ENCODE data around the gene XXYLT1. TPM values are rescaled to one million over a fixed set of nuclear protein-coding genes. Genes with fewer than 3 reads are reported as not detected.

XXYLT1 gene
- total RNA-seq, 2 experiments from 2014 or later = 17.2 to 19.6 TPM

DNA sequence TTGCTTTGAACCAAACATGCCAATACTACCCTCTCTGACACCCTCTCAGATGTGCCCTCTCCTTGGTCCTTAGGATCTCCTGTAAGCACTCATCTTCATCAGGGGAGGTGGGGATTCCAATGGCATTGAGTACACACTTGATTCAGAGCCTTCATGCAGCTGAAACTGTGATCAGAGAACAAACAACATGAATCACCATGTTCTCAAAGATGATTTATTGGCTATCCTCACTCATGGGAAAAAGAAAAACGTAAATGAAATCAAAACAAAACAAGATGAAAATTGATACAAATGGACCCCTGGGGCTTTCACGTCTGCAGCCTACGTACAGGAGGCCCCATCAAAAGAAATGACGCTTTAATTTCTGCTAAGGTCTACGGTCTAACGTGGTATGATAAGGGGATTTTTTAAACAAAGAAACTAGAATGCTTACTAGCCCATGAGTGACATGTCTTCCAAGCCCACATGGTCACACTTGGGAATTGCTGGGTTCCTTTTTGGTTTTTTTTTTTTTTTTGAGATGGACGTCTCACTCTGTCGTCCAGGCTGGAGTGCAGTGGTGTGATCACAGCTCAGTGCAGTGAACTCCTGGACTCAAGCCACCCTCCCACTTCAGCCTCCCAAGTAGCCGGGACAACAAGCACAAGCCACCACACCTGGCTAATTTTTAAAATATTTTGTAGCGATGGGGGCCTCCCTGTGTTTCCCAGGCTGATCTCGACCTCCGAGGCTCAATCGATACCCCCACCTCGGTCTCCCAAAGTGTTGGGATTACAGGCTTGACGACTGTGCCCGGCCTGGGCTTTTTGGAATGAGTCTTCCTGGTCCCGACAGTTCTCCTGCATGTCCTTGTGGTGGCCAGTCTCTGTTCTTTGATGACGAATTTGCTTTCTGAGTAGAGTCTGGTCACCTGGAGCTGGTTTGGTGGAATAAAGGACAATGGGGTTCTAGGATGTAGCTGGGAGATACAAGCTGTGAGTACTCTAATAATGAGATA is 202.6 kb downstream of the XXYLT1 start:
- Histone ChIP-seq H3K27ac (ENCODE audit: low read depth, low read length, poor library complexity, severe bottlenecking) (no peak overlapping the region), H2AFZ (ENCODE audit: low read length) (no peak overlapping the region), H3K4me3 (ENCODE audit: low read depth, low read length, poor library complexity, severe bottlenecking) (no peak overlapping the region), H3K9me2 (ENCODE audit: insufficient read depth, low read length) (no peaks in the 10 kb centered on the region), H3K79me2 (ENCODE audit: insufficient read depth, low read depth, low read length) (no peaks in the 10 kb centered on the region), H4K20me1 (ENCODE audit: insufficient read depth, low read length) (no peaks in the 10 kb centered on the region), H3K4me2 (ENCODE audit: low read length) (no peak overlapping the region), H3K9me3 (ENCODE audit: low read length) (no peaks in the 10 kb centered on the region), H3K36me3 (ENCODE audit: insufficient read depth, low read length) (peaks cover 19% of the 10 kb centered on the region; the same call in 1 of the 2 replicates), H3K4me1 (ENCODE audit: insufficient read depth, low read length, poor library complexity, severe bottlenecking) (peaks cover 20% of the 10 kb centered on the region)
- ChIA-PET CTCF (ENCODE audit: unreplicated experiment) (no interaction called here), POLR2A (interaction anchor here (0.5 kb wide), 1 partner anchor 651 kb away, joined by 10 read pairs; no protein-coding TSS in a partner anchor)
- intact Hi-C loops (cut with micrococcal nuclease; ENCODE audit: unreplicated experiment) = no loop called here
- no TSS peak for BruUV-seq (replicated peaks)
- TF ChIP-seq, protein P1, sequence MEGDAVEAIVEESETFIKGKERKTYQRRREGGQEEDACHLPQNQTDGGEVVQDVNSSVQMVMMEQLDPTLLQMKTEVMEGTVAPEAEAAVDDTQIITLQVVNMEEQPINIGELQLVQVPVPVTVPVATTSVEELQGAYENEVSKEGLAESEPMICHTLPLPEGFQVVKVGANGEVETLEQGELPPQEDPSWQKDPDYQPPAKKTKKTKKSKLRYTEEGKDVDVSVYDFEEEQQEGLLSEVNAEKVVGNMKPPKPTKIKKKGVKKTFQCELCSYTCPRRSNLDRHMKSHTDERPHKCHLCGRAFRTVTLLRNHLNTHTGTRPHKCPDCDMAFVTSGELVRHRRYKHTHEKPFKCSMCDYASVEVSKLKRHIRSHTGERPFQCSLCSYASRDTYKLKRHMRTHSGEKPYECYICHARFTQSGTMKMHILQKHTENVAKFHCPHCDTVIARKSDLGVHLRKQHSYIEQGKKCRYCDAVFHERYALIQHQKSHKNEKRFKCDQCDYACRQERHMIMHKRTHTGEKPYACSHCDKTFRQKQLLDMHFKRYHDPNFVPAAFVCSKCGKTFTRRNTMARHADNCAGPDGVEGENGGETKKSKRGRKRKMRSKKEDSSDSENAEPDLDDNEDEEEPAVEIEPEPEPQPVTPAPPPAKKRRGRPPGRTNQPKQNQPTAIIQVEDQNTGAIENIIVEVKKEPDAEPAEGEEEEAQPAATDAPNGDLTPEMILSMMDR (conservative IDR thresholded peaks at IDR 0.05; ENCODE audit: low read length) = no peak
- no peak for TF ChIP-seq EZH2phosphoT487 (IDR thresholded peaks at IDR 0.05; ENCODE audit: borderline replicate concordance, low read depth, low read length)
- no peak for DNase-seq (ENCODE audit: low spot score)

DNA sequence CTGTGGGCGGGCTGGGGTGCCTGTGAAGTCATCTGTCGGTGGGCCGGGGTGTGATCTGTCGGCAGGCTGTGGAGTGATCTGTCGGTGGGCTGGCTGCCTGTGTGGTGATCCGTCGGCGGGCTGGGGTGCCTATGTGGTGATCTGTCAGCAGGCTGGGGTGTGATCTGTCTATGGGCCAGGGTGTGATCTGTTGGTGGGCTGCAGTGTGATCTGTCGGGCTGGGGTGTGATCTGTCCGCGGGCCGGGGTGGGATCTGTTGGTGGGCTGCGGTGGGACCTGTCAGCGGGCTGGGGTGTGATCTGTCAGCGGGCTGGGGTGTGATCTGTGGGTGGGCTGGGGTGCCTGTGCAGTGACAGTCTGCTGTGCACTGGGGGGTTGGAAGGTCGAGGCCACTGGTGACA is 204.5 kb downstream of the XXYLT1 start:
- no TSS peak for BruUV-seq (replicated peaks)
- no peak overlapping the region for H3K27ac ChIP-seq (ENCODE audit: low read depth, low read length, poor library complexity, severe bottlenecking)
- TF ChIP-seq, protein P1 (conservative IDR thresholded peaks at IDR 0.05; ENCODE audit: low read length) = no peak
- no peak for TF ChIP-seq EZH2phosphoT487 (IDR thresholded peaks at IDR 0.05; ENCODE audit: borderline replicate concordance, low read depth, low read length)
- no peaks in the 10 kb centered on the region for H3K9me3 ChIP-seq (ENCODE audit: low read length)
- peaks cover 22% of the 10 kb centered on the region for H3K4me1 ChIP-seq (ENCODE audit: insufficient read depth, low read length, poor library complexity, severe bottlenecking)
- no peak for DNase-seq (ENCODE audit: low spot score)
- H3K79me2 ChIP-seq (ENCODE audit: insufficient read depth, low read depth, low read length) = no peaks in the 10 kb centered on the region
- ChIA-PET CTCF (ENCODE audit: unreplicated experiment) (no interaction called here), POLR2A (no interaction called here)
- no peak overlapping the region for H3K4me3 ChIP-seq (ENCODE audit: low read depth, low read length, poor library complexity, severe bottlenecking)
- no peak overlapping the region for H3K4me2 ChIP-seq (ENCODE audit: low read length)
- no peak overlapping the region for H2AFZ ChIP-seq (ENCODE audit: low read length)
- no peaks in the 10 kb centered on the region for H3K9me2 ChIP-seq (ENCODE audit: insufficient read depth, low read length)
- intact Hi-C loops (cut with micrococcal nuclease; ENCODE audit: unreplicated experiment) = no loop called here
- no peaks in the 10 kb centered on the region for H4K20me1 ChIP-seq (ENCODE audit: insufficient read depth, low read length)
- peaks cover 19% of the 10 kb centered on the region; the same call in 1 of the 2 replicates for H3K36me3 ChIP-seq (ENCODE audit: insufficient read depth, low read length)

DNA sequence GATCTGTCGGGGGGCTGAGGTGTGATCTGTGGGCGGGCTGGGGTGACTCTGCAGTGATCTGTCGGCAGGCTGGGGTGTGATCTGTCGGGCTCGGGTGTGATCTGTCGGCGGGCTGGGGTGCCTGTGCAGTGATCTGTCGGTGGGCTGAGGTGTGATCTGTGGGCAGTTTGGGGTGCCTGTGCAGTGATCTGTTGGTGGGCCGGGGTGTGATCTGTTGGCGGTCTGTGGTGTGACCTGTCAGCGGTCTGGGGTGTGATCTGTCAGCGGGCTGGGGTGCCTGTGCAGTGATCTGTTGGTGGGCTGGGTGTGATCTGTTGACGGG is 205.1 kb downstream of the XXYLT1 start:
- DNase-seq (ENCODE audit: low spot score) = no peak
- TF ChIP-seq, protein P1 (conservative IDR thresholded peaks at IDR 0.05; ENCODE audit: low read length) = no peak
- no peak for TF ChIP-seq EZH2phosphoT487 (IDR thresholded peaks at IDR 0.05; ENCODE audit: borderline replicate concordance, low read depth, low read length)
- no peaks in the 10 kb centered on the region for H3K9me3 ChIP-seq (ENCODE audit: low read length)
- H3K36me3 ChIP-seq (ENCODE audit: insufficient read depth, low read length) = peaks cover 19% of the 10 kb centered on the region; the same call in 1 of the 2 replicates
- H3K9me2 ChIP-seq (ENCODE audit: insufficient read depth, low read length) = no peaks in the 10 kb centered on the region
- intact Hi-C loops (cut with micrococcal nuclease; ENCODE audit: unreplicated experiment) = no loop called here
- peaks cover 22% of the 10 kb centered on the region for H3K4me1 ChIP-seq (ENCODE audit: insufficient read depth, low read length, poor library complexity, severe bottlenecking)
- no peak overlapping the region for H3K4me3 ChIP-seq (ENCODE audit: low read depth, low read length, poor library complexity, severe bottlenecking)
- no peak overlapping the region for H2AFZ ChIP-seq (ENCODE audit: low read length)
- ChIA-PET POLR2A (no interaction called here), CTCF (ENCODE audit: unreplicated experiment) (no interaction called here)
- no TSS peak for BruUV-seq (replicated peaks)
- no peaks in the 10 kb centered on the region for H4K20me1 ChIP-seq (ENCODE audit: insufficient read depth, low read length)
- H3K79me2 ChIP-seq (ENCODE audit: insufficient read depth, low read depth, low read length) = no peaks in the 10 kb centered on the region
- no peak overlapping the region for H3K4me2 ChIP-seq (ENCODE audit: low read length)
- H3K27ac ChIP-seq (ENCODE audit: low read depth, low read length, poor library complexity, severe bottlenecking) = no peak overlapping the region

Measured in OCI-LY7 (cell line).